Measurements from ENCODE around the gene RHO. TPM values are rescaled to one million over a fixed set of nuclear protein-coding genes. Genes with fewer than 3 reads are reported as not detected.

RHO gene
- total and polyA plus RNA-seq, 10 of the 15 experiments (the other 5 are each of a cell fraction or from before 2014, with no cell fraction given) = not detected

DNA sequence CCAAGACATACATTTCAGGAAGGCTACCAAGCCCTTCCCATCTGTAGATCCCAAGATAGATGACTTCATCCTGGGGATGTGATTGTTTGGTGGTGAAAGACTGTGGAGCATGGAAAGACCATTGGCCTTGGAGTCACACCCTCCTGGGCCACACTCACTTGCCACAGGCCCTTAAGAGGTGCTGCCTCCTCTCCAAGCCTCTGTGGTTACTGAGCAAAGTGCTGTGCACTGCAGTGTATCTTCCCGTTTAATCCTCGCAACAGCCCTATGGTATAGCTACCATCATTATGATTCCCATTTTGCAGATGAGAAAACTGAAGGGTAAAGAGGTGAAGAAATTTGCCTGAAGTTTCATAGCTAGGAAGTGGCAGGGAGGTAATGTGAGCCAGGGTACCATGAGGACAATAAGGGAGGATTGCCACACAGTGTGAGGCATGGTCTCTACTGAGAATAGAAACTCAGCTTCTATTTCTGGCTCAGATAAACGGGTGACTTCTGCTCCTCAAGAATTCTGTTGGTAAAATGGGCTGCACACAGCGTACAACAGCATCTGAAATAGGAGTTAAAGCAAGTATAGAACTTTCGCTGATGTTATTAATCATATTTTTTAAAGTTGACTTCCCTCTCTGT is 23.9 kb upstream of the RHO start:
- BruUV-seq (replicated peaks) = no TSS peak
- no peak overlapping the region for H3K4me3 ChIP-seq
- no peak overlapping the region for H3K9ac ChIP-seq (ENCODE audit: control insufficient read depth, insufficient read depth, low read length)
- intact Hi-C loops (cut with micrococcal nuclease; ENCODE audit: unreplicated experiment) = no loop called here
- H4K20me1 ChIP-seq (ENCODE audit: control insufficient read depth, insufficient read depth) = no peaks in the 10 kb centered on the region
- H3K79me2 ChIP-seq (ENCODE audit: control insufficient read depth, insufficient read depth, low read length) = no peaks in the 10 kb centered on the region
- WGBS (ENCODE audit: insufficient coverage, insufficient replicate concordance, low lambda C conversion rate, missing lambda C conversion rate) = 89% methylated on average over 5 of the region's 5 CpGs
- FAIRE-seq (no peak), ATAC-seq (no peak), DNase-seq (ENCODE audit: low read depth, low spot score) (no peak)
- ChIA-PET RAD21 (ENCODE audit: unreplicated experiment) (interaction anchor here (1.0 kb wide), 1 partner anchor 15 kb away, joined by 3 read pairs; no protein-coding TSS in a partner anchor), SMC1A (ENCODE audit: uncharacterized antibody, unreplicated experiment) (no interaction called here), CTCF (no interaction called here), POLR2A (no interaction called here)
- no peaks in the 10 kb centered on the region; a peak in 1 of 4 replicates for H3K36me3 ChIP-seq (ENCODE audit: control insufficient read depth in 2 of 2, insufficient read depth in 2 of 2, low read length in 1 of 2)
- H3K4me2 ChIP-seq (ENCODE audit: control insufficient read depth, insufficient read depth) = no peak overlapping the region
- no peak overlapping the region for H2AFZ ChIP-seq (ENCODE audit: control insufficient read depth, low read depth, low read length)
- no peaks in the 10 kb centered on the region for H3K4me1 ChIP-seq (ENCODE audit: control insufficient read depth, insufficient read depth, low read length)
- H3K27me3 ChIP-seq (replicated peaks in 1 of 2; ENCODE audit: control insufficient read depth in 2 of 2, insufficient read depth in 2 of 2, low read length in 1 of 2) = no peaks in the 10 kb centered on the region
- H3K27ac ChIP-seq (ENCODE audit: control insufficient read depth, insufficient read depth) = no peak overlapping the region
- in situ Hi-C loops (cut with MboI) = no loop called here
- TF ChIP-seq EZH2 (IDR thresholded peaks at IDR 0.05; ENCODE audit: borderline replicate concordance, control insufficient read depth, low read depth, low read length) = no peak
- no peak for TF ChIP-seq KDM1A (IDR thresholded peaks at IDR 0.05; ENCODE audit: borderline replicate concordance)
- TF ChIP-seq TBL1XR1 (IDR thresholded peaks at IDR 0.05; ENCODE audit: low read depth, low read length) = no peak
- TF ChIP-seq, protein P1, sequence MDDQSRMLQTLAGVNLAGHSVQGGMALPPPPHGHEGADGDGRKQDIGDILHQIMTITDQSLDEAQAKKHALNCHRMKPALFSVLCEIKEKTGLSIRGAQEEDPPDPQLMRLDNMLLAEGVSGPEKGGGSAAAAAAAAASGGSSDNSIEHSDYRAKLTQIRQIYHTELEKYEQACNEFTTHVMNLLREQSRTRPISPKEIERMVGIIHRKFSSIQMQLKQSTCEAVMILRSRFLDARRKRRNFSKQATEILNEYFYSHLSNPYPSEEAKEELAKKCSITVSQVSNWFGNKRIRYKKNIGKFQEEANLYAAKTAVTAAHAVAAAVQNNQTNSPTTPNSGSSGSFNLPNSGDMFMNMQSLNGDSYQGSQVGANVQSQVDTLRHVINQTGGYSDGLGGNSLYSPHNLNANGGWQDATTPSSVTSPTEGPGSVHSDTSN (IDR thresholded peaks at IDR 0.05; ENCODE audit: insufficient replicate concordance, low read depth, low read length) = no peak
- TF ChIP-seq SIX5 (IDR thresholded peaks at IDR 0.05; ENCODE audit: low read depth, low read length, severe bottlenecking) = no peak
- TF ChIP-seq, protein P2, sequence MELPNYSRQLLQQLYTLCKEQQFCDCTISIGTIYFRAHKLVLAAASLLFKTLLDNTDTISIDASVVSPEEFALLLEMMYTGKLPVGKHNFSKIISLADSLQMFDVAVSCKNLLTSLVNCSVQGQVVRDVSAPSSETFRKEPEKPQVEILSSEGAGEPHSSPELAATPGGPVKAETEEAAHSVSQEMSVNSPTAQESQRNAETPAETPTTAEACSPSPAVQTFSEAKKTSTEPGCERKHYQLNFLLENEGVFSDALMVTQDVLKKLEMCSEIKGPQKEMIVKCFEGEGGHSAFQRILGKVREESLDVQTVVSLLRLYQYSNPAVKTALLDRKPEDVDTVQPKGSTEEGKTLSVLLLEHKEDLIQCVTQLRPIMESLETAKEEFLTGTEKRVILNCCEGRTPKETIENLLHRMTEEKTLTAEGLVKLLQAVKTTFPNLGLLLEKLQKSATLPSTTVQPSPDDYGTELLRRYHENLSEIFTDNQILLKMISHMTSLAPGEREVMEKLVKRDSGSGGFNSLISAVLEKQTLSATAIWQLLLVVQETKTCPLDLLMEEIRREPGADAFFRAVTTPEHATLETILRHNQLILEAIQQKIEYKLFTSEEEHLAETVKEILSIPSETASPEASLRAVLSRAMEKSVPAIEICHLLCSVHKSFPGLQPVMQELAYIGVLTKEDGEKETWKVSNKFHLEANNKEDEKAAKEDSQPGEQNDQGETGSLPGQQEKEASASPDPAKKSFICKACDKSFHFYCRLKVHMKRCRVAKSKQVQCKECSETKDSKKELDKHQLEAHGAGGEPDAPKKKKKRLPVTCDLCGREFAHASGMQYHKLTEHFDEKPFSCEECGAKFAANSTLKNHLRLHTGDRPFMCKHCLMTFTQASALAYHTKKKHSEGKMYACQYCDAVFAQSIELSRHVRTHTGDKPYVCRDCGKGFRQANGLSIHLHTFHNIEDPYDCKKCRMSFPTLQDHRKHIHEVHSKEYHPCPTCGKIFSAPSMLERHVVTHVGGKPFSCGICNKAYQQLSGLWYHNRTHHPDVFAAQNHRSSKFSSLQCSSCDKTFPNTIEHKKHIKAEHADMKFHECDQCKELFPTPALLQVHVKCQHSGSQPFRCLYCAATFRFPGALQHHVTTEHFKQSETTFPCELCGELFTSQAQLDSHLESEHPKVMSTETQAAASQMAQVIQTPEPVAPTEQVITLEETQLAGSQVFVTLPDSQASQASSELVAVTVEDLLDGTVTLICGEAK (IDR thresholded peaks at IDR 0.05; ENCODE audit: borderline replicate concordance) = no peak
- no peaks in the 10 kb centered on the region for H3K9me3 ChIP-seq (replicated peaks; ENCODE audit: control insufficient read depth, insufficient read depth, low read length)

Data from GM12878 (cell line).